MM.1S (cell line): Measurements from ENCODE around the gene RACGAP1.

Experiments used
- DNase-seq: peaks from one replicate; pipeline ENCODE4 v3.0.0-alpha.2; 2015
- H2AFZ ChIP-seq: fragments of 300-600 bp; sonication (generic); 2 replicates; pipeline ENCODE4 v1.6.0; 2016; ENCODE audit warnings: antibody characterized with exemption, low read length
- H3F3A ChIP-seq: fragments of 300-600 bp; sonication (generic); 2 replicates; pipeline ENCODE4 v1.6.1; 2016; ENCODE audit warnings: mild to moderate bottlenecking, antibody characterized with exemption, low read length, moderate library complexity, mixed read lengths; ENCODE audit not compliant: insufficient read depth
- H3K27ac ChIP-seq: fragments of 300-600 bp; sonication (generic); 2 replicates; pipeline ENCODE4 v1.5.1; 2016; ENCODE audit warnings: mild to moderate bottlenecking, low read length
- H3K27me3 ChIP-seq: fragments of 300-600 bp; sonication (generic); replicated peaks from 2 replicates; pipeline ENCODE4 v1.6.0; 2016; ENCODE audit warnings: low read length; ENCODE audit not compliant: insufficient read depth
- H3K36me3 ChIP-seq: fragments of 300-600 bp; sonication (generic); replicated peaks from 2 replicates; pipeline ENCODE4 v1.6.1; 2016; ENCODE audit warnings: mild to moderate bottlenecking, low read length, mixed read lengths; ENCODE audit not compliant: insufficient read depth
- H3K4me1 ChIP-seq: fragments of 300-600 bp; sonication (generic); 2 replicates; pipeline ENCODE4 v1.6.1; 2016; ENCODE audit warnings: low read length, mixed read lengths
- H3K4me2 ChIP-seq: fragments of 300-600 bp; sonication (generic); 2 replicates; pipeline ENCODE4 v1.6.0; 2016; ENCODE audit warnings: low read depth, low read length
- H3K4me3 ChIP-seq: fragments of 300-600 bp; sonication (generic); 2 replicates; pipeline ENCODE4 v1.5.1; 2016; ENCODE audit warnings: low read length, mixed read lengths
- H3K79me2 ChIP-seq: fragments of 300-600 bp; sonication (generic); 2 replicates; pipeline ENCODE4 v1.6.1; 2016; ENCODE audit warnings: mixed run types, low read length, mixed read lengths
- H3K9ac ChIP-seq: fragments of 300-600 bp; sonication (generic); 2 replicates; pipeline ENCODE4 v1.6.1; 2016; ENCODE audit warnings: low read length, mixed read lengths
- H3K9me2 ChIP-seq: fragments of 300-600 bp; sonication (generic); replicated peaks from 2 replicates; pipeline ENCODE4 v1.6.1; 2016; ENCODE audit warnings: mild to moderate bottlenecking, low read length, mixed read lengths; ENCODE audit not compliant: insufficient read depth
- H3K9me3 ChIP-seq: fragments of 300-600 bp; sonication (generic); replicated peaks from 2 replicates; pipeline ENCODE4 v1.6.1; 2016; ENCODE audit warnings: mild to moderate bottlenecking, low read length, mixed read lengths; ENCODE audit not compliant: insufficient read depth
- H4K20me1 ChIP-seq: fragments of 300-600 bp; sonication (generic); 2 replicates; pipeline ENCODE4 v1.6.1; 2016; ENCODE audit warnings: mild to moderate bottlenecking, low read length, moderate library complexity, mixed read lengths; ENCODE audit not compliant: insufficient read depth
- CTCF ChIP-seq: fragments of 300-600 bp; sonication (generic); IDR thresholded peaks from 2 replicates; pipeline ENCODE4 v1.5.1; 2016; ENCODE audit warnings: antibody characterized with exemption, low read length, mixed read lengths
- EZH2 ChIP-seq: fragments of 300-600 bp; sonication (generic); optimal IDR thresholded peaks from 2 replicates; pipeline ENCODE3; 2017; ENCODE audit warnings: low read depth, mild to moderate bottlenecking, antibody characterized with exemption, low read length, mixed read lengths
- EZH2phosphoT487 ChIP-seq: fragments of 300-600 bp; sonication (generic); IDR thresholded peaks from 2 replicates; pipeline ENCODE4 v1.6.1; 2018; ENCODE audit warnings: antibody characterized with exemption, low read length

RACGAP1 gene

GRCh38 chr12:50043308-50043707 is 18.0 kb upstream of the RACGAP1 start:
- no peak overlapping the region for H3K4me3 ChIP-seq
- no peaks in the 10 kb centered on the region for H3K36me3 ChIP-seq
- TF ChIP-seq EZH2 (no peak), CTCF (no peak), EZH2phosphoT487 (no peak)
- no peaks in the 10 kb centered on the region for H3K9me2 ChIP-seq
- DNase-seq = no peak
- no peaks in the 10 kb centered on the region for H3K79me2 ChIP-seq
- H3K4me1 ChIP-seq = peaks cover 6% of the 10 kb centered on the region; the same call in 1 of the 2 replicates
- H3K4me2 ChIP-seq = no peak overlapping the region
- H3F3A ChIP-seq = no peaks in the 10 kb centered on the region
- H3K27ac ChIP-seq = no peak overlapping the region
- no peaks in the 10 kb centered on the region for H3K27me3 ChIP-seq
- H4K20me1 ChIP-seq = no peaks in the 10 kb centered on the region
- no peak overlapping the region for H3K9ac ChIP-seq
- no peaks in the 10 kb centered on the region for H3K9me3 ChIP-seq
- H2AFZ ChIP-seq = no peak overlapping the region

- H3K4me2 ChIP-seq = no peak overlapping the region
- H3K79me2 ChIP-seq = no peaks in the 10 kb centered on the region
- no peak for DNase-seq
- TF ChIP-seq EZH2 (no peak), EZH2phosphoT487 (no peak), CTCF (no peak)
- H3K9ac ChIP-seq = no peak overlapping the region
- H3K4me3 ChIP-seq = no peak overlapping the region
- H4K20me1 ChIP-seq = no peaks in the 10 kb centered on the region
- no peaks in the 10 kb centered on the region for H3F3A ChIP-seq
- peaks cover 6% of the 10 kb centered on the region; the same call in 1 of the 2 replicates for H3K4me1 ChIP-seq
- H2AFZ ChIP-seq = no peak overlapping the region
- no peak overlapping the region for H3K27ac ChIP-seq
- no peaks in the 10 kb centered on the region for H3K36me3 ChIP-seq
- H3K27me3 ChIP-seq = no peaks in the 10 kb centered on the region
- no peaks in the 10 kb centered on the region for H3K9me2 ChIP-seq
- H3K9me3 ChIP-seq = no peaks in the 10 kb centered on the region
Measured at GRCh38 chr12:50042693-50043092, 17.4 kb upstream of the RACGAP1 start.

- Histone ChIP-seq H3K4me1 (peaks cover 4% of the 10 kb centered on the region; the same call in 1 of the 2 replicates), H3K9ac (no peak overlapping the region), H3K4me3 (no peak overlapping the region), H4K20me1 (no peaks in the 10 kb centered on the region), H3K36me3 (no peaks in the 10 kb centered on the region), H2AFZ (no peak overlapping the region), H3K9me3 (no peaks in the 10 kb centered on the region), H3F3A (no peaks in the 10 kb centered on the region), H3K9me2 (no peaks in the 10 kb centered on the region), H3K4me2 (no peak overlapping the region), H3K27me3 (no peaks in the 10 kb centered on the region), H3K79me2 (no peaks in the 10 kb centered on the region), H3K27ac (no peak overlapping the region)
- TF ChIP-seq EZH2 = no peak
- TF ChIP-seq CTCF = no peak
- no peak for TF ChIP-seq EZH2phosphoT487
- no peak for DNase-seq
Measured at GRCh38 chr12:50041962-50042361, 16.7 kb upstream of the RACGAP1 start.
